Measurements from ENCODE around the gene PTGER4. TPM values are rescaled to one million over a fixed set of nuclear protein-coding genes. Genes with fewer than 3 reads are reported as not detected.

PTGER4 gene
- polyA plus RNA-seq, 1 donor (not counting 4 experiments of a cell fraction or from before 2014, with no cell fraction given), result 12.2 TPM

DNA sequence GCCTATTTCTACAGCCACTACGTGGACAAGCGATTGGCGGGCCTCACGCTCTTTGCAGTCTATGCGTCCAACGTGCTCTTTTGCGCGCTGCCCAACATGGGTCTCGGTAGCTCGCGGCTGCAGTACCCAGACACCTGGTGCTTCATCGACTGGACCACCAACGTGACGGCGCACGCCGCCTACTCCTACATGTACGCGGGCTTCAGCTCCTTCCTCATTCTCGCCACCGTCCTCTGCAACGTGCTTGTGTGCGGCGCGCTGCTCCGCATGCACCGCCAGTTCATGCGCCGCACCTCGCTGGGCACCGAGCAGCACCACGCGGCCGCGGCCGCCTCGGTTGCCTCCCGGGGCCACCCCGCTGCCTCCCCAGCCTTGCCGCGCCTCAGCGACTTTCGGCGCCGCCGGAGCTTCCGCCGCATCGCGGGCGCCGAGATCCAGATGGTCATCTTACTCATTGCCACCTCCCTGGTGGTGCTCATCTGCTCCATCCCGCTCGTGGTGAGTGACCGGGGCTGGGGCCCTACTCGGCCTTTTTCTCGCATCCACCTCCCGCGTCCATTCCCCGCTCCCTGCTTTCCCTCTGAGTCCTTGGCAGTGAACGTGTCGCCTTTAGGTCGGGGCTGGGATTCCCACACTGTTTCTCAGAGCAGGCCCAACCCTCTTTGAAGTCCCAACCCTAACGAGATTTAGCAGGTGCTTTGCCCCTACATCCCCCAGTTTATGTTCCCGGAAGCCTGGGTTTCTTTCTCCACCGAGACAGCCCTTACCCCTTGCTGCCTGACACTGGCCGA, 1.8 kb downstream of the PTGER4 start:
- Histone ChIP-seq H3K27me3 (ENCODE audit: control insufficient read depth, extremely low read depth, insufficient read depth, low read length) (no peaks in the 10 kb centered on the region), H3K79me2 (ENCODE audit: control insufficient read depth, insufficient read depth, low read length) (peaks cover 68% of the 10 kb centered on the region), H3K36me3 (ENCODE audit: control insufficient read depth in 2 of 2, extremely low read depth in 1 of 2, insufficient read depth in 2 of 2, low read length in 2 of 2) (peaks cover 0 to 12% of the 10 kb centered on the region in 2 experiments), H3K9ac (ENCODE audit: control insufficient read depth, extremely low read depth, insufficient read depth, low read length) (peak overlapping the region; percentile 92), H3K27ac (ENCODE audit: control insufficient read depth, insufficient read depth, low read length) (peak overlapping the region; percentile 84), H3K4me3 (ENCODE audit: control insufficient read depth in 2 of 3, extremely low read depth in 1 of 3, insufficient read depth in 2 of 3, low read depth in 1 of 3, low read length in 3 of 3) (peak overlapping the region; percentile 70 to 90 (median 90)), H3K9me3 (ENCODE audit: control insufficient read depth, low read depth, low read length) (no peaks in the 10 kb centered on the region), H3K4me1 (ENCODE audit: control insufficient read depth, extremely low read depth, insufficient read depth, low read length) (peaks cover 56% of the 10 kb centered on the region), H2AFZ (ENCODE audit: control insufficient read depth, low read length) (no peak overlapping the region), H3K4me2 (ENCODE audit: control insufficient read depth, extremely low read depth, insufficient read depth, low read depth, low read length) (peak overlapping the region; percentile 97), H3K9me1 (ENCODE audit: control insufficient read depth, extremely low read depth, insufficient read depth, low read length) (no peaks in the 10 kb centered on the region), H4K20me1 (ENCODE audit: control insufficient read depth, extremely low read depth, insufficient read depth, low read length) (no peaks in the 10 kb centered on the region)
- FAIRE-seq, result no peak
- TF ChIP-seq, protein P1, sequence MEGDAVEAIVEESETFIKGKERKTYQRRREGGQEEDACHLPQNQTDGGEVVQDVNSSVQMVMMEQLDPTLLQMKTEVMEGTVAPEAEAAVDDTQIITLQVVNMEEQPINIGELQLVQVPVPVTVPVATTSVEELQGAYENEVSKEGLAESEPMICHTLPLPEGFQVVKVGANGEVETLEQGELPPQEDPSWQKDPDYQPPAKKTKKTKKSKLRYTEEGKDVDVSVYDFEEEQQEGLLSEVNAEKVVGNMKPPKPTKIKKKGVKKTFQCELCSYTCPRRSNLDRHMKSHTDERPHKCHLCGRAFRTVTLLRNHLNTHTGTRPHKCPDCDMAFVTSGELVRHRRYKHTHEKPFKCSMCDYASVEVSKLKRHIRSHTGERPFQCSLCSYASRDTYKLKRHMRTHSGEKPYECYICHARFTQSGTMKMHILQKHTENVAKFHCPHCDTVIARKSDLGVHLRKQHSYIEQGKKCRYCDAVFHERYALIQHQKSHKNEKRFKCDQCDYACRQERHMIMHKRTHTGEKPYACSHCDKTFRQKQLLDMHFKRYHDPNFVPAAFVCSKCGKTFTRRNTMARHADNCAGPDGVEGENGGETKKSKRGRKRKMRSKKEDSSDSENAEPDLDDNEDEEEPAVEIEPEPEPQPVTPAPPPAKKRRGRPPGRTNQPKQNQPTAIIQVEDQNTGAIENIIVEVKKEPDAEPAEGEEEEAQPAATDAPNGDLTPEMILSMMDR (optimal IDR thresholded peaks at IDR 0.05 in 1 of 3, IDR thresholded peaks at IDR 0.05 in 1 of 3, conservative IDR thresholded peaks at IDR 0.05 in 1 of 3; ENCODE audit: extremely low read depth in 1 of 3, insufficient read depth in 2 of 3, low read length in 3 of 3), result no peak
- no peak for TF ChIP-seq EZH2 (IDR thresholded peaks at IDR 0.05; ENCODE audit: low read length)
- dilution Hi-C loops (cut with MboI; ENCODE audit: extremely low pct_ligation_motif_present, low sequenced_read_pairs), result no loop called here
- no peak for DNase-seq (ENCODE audit: low read depth, low spot score)

DNA sequence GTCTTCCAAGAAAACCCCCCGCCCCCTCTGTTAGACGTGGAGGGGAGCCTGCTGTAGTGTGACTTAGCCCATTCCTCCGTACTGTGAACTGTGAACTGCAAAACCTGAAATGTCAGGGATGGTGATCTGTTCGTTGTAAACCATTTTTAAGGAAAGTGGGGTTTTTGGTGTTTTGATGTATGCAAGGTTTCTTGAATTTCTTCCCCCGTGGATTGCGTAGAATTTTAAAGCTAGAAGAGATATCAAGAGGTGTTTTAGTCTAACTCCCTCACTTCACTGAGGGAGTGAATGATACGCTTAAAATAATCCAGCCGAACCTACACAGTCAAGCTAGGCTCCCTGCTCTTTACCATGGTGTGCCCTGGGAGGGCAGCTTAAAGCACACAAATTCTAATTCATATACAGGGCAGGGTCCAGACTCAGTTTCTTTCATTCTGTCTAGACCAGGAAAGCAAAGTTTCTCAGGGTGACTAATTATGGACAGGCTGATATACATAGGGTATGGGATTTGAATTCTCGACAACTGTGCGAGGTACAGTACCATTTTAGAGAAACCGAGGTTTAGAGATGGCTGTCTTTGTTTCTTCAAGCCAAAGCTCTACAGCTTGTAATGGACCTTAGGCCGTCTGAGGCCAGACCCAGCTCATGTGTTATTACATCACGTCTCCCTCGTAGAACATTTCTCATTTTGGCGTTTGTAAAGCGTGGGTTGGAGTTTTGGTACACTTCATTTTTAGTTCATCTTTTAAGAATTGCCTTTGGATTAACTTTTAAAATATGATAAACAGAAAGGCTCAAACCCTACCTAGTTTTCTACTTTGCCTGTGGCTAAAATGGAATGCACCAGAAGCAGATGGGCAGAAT, 2.7 kb downstream of the PTGER4 start:
- Histone ChIP-seq H4K20me1 (ENCODE audit: control insufficient read depth, extremely low read depth, insufficient read depth, low read length) (no peaks in the 10 kb centered on the region), H3K4me1 (ENCODE audit: control insufficient read depth, extremely low read depth, insufficient read depth, low read length) (peaks cover 52% of the 10 kb centered on the region), H2AFZ (ENCODE audit: control insufficient read depth, low read length) (no peak overlapping the region), H3K27me3 (ENCODE audit: control insufficient read depth, extremely low read depth, insufficient read depth, low read length) (no peaks in the 10 kb centered on the region), H3K36me3 (ENCODE audit: control insufficient read depth in 2 of 2, extremely low read depth in 1 of 2, insufficient read depth in 2 of 2, low read length in 2 of 2) (peaks cover 0 to 12% of the 10 kb centered on the region in 2 experiments), H3K27ac (ENCODE audit: control insufficient read depth, insufficient read depth, low read length) (peak overlapping the region; percentile 84), H3K4me3 (ENCODE audit: control insufficient read depth in 2 of 3, extremely low read depth in 1 of 3, insufficient read depth in 2 of 3, low read depth in 1 of 3, low read length in 3 of 3) (peak overlapping the region; percentile 70 to 90 (median 90)), H3K9me1 (ENCODE audit: control insufficient read depth, extremely low read depth, insufficient read depth, low read length) (no peaks in the 10 kb centered on the region), H3K79me2 (ENCODE audit: control insufficient read depth, insufficient read depth, low read length) (peaks cover 74% of the 10 kb centered on the region), H3K9ac (ENCODE audit: control insufficient read depth, extremely low read depth, insufficient read depth, low read length) (peak overlapping the region; percentile 92), H3K9me3 (ENCODE audit: control insufficient read depth, low read depth, low read length) (no peaks in the 10 kb centered on the region), H3K4me2 (ENCODE audit: control insufficient read depth, extremely low read depth, insufficient read depth, low read depth, low read length) (peak overlapping the region; percentile 97)
- dilution Hi-C loops (cut with MboI; ENCODE audit: extremely low pct_ligation_motif_present, low sequenced_read_pairs), result no loop called here
- TF ChIP-seq, protein P1 (optimal IDR thresholded peaks at IDR 0.05 in 1 of 3, IDR thresholded peaks at IDR 0.05 in 1 of 3, conservative IDR thresholded peaks at IDR 0.05 in 1 of 3; ENCODE audit: extremely low read depth in 1 of 3, insufficient read depth in 2 of 3, low read length in 3 of 3), result no peak
- TF ChIP-seq EZH2 (IDR thresholded peaks at IDR 0.05; ENCODE audit: low read length), result no peak
- DNase-seq (ENCODE audit: low read depth, low spot score) (no peak), FAIRE-seq (no peak)
